ENCODE results near the gene NCKAP1.
"Not testable (repeated sequence)": the region's sequence is repeated elsewhere in the genome, so short reads cannot be mapped to it uniquely, and the experiment has no call there.

NCKAP1 gene

GRCh38 chr2:183037553-183038340 is 510 bp downstream of the NCKAP1 start:
- in situ Hi-C loops (cut with HindIII; ENCODE audit: low sequenced_read_pairs): no loop called here

DNA sequence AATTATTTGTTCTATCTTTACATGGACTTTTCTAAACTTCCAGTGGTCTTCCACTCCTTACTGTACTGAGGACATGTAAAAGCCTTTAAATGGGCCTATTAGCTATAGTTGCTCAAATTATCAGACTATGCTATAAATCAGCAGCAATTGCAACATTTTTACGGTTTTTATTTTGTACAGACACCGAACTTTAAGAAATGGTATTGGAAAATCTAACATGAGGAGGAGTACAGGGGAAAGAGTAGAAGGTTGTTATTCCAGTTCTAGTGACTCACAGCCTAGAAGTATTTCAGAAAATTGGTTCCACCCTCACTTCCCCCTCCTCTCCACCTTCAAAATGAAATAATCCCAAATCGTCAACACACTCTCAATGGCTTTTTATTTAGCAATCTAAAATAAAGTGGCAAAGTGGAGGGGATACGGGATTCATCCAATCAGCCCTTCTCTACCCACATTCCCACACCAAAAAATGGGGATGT is 1.1 kb downstream of the NCKAP1 start:
- in situ Hi-C loops (cut with HindIII; ENCODE audit: low sequenced_read_pairs): no loop called here

- in situ Hi-C loops (cut with HindIII; ENCODE audit: low sequenced_read_pairs): no loop called here
Observed at GRCh38 chr2:183035954-183036669, 2.1 kb downstream of the NCKAP1 start.

DNA sequence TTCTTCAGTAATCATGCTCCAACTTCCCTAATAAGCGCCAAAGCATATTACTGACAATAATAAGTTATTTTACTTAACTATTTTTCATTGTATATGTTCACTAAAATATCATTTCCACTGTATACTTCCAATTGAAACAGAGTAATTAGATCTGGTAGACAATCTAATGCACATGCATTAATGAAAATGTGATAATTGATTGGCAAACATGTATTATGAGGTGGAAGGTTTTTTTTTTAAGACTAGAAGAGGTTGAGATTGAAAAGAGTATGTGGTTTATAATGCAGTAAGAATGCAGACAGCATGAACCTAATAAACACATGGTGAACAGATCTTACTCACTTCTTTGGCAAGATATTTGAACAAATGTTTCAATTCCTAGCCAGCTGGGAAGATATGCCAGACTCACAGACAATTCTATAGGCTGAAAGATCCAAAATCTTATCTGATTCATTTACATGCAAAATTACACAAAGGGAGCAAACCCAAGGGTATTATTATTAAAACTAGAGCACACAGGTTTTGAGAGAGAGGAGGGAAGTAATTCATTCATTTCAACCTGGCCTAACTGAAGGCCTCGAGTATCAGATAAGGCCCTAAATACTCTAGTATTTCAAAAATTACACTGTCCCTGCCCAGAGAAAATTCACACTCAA is 2.8 kb downstream of the NCKAP1 start:
- in situ Hi-C loops (cut with HindIII; ENCODE audit: low sequenced_read_pairs): no loop called here

GRCh38 chr2:183034806-183035205 is 3.5 kb downstream of the NCKAP1 start:
- in situ Hi-C loops (cut with HindIII; ENCODE audit: low sequenced_read_pairs): no loop called here

DNA sequence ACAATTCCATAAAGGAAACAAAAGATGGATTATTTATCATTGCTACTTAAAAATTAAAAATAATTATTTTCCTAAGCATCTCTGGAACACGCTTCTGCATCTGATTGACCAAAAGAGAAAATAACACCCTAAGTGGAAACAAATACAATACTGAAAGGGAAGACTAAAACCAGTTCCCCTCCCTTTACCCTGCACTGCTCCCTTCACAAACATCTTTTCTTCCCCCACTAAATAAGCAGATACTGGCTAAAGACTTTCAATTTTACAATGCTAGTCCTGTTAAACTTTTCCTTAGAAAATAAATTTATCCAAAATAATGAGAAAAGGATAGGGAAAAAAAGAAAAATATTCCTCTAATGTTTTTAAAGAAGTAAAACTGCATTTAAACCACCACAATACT is 4.3 kb downstream of the NCKAP1 start:
- in situ Hi-C loops (cut with HindIII; ENCODE audit: low sequenced_read_pairs): no loop called here

DNA sequence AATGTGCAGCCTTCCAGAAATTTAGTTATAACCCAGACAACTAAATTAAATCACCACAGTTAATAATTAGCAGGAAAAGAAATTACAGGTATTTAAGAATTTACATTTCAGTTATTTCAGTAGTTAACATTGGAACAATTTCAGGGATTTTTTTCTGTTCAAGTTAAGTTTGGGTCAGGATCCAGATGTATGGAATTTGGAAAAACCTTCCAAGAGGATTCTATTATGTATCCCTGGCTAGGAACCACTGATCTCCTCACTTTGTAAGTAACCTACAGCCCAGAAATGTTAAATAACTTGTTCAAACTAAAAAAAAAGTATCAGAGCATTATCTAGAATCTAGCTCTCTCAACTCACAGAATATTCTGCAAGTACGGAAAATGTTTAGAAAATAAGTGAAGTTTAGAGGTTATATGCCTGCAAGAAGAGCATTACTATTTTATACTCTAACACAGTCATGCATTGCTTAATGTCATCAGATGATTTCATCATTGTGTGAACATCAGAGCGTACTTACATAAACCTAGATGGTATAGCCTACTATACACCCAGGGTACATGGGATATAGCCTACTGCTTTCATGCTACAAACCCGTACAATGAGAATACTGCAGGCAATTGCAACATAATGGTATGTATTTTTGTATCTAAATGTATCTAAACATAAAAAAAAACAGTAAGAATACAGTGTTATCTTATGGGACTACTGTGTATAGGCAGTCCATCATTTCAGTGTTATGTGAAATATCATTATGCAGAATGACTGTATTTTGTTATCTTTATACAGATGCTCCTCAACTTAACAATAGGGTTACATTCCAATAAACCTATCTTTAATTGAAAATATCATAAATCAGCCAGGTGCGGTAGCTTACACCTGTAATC is 6.1 kb downstream of the NCKAP1 start:
- in situ Hi-C loops (cut with HindIII; ENCODE audit: low sequenced_read_pairs): no loop called here

DNA sequence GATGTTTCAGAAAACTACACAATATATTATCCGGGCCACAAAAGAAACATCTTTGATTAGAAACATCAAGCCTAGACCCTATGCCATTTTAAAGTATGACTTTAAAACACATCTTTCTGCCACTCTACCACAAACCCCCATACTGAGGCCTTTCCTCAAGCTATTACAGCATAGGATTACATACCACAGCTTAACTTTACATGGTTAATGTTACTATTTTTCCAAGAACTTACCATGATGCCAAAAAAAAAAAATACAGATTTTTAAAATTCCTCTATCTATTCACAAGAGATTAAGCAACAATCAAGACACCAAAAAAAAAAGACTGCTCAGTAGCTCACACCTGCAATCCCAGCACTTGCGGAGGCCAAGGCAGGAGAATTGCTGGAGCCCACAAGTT is 9.0 kb downstream of the NCKAP1 start:
- in situ Hi-C loops (cut with HindIII; ENCODE audit: low sequenced_read_pairs): no loop called here

DNA sequence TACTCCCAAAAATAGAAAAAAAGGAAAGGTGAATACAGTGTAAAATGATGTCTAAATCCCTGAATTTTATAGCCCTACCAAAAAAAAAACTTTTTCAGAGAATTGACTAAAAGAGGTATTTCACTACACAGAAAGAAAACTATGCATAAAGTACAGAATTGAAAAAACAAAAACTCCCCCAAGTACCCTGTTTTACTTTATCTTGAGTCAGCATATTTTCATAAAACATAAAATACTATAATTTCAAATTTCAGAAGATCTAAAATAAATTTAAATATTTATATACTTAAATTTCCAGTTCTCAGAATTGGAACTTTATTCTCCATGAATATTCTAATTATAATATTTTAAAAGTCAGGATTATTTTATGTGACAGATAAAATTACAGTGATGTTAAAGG is 10.1 kb downstream of the NCKAP1 start:
- in situ Hi-C loops (cut with HindIII; ENCODE audit: low sequenced_read_pairs): no loop called here

DNA sequence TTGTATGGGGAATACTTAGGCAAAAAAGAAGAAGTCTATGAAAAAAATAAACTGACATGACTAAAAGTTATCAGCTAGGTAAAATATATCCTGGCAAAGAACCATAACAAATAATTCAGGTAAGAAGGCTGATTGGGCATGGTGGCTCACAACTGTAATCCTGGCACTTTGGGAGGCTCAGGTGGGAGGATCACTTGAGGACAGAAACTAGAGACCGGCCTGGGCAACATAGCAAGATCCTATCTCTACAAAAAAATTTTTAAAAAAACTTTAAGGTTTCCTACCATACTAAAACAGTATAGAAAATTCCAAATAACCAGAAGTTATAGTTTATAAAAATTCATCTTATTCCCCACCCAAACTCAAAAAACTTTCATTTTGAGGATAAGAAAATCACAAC is 10.8 kb downstream of the NCKAP1 start:
- in situ Hi-C loops (cut with HindIII; ENCODE audit: low sequenced_read_pairs): no loop called here

- in situ Hi-C loops (cut with HindIII; ENCODE audit: low sequenced_read_pairs): no loop called here
Observed at GRCh38 chr2:183026424-183026823, 11.8 kb downstream of the NCKAP1 start.

- in situ Hi-C loops (cut with HindIII; ENCODE audit: low sequenced_read_pairs): no loop called here
Observed at GRCh38 chr2:183025993-183026392, 12.3 kb downstream of the NCKAP1 start.

DNA sequence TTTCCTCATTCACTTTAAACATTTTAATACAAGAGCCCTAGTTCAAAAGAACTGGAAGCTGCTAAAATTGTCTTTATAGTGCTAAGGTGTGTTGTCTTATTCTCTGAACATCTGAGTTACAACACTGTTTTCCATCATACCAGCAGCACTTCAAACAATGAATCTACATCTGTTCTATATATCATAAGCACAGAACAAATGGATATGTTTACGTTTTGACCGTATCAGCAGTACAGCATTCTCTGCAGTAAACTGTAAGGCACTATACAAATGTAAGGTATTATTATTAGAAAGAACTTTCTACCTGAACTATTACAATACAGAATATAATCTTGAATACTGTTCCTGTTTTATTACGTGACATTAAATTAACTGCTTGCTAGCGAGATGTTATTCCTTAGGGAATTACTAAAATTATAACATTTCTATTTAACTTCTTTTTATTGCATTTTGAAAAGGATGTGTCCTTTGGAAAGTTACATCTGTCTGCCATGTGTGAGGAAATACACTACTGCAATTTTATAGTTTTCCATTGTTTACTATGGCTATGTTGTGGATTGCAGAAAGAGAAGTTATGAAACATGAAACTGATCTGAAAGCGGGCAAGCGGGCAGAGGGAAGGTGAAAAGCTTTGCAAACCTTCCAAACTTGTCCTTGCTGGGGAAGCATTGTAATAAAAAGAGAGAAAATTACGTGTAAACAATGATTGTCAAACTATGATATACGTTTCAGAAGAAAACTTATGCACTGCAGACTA is 13.7 kb downstream of the NCKAP1 start:
- in situ Hi-C loops (cut with HindIII; ENCODE audit: low sequenced_read_pairs): no loop called here

DNA sequence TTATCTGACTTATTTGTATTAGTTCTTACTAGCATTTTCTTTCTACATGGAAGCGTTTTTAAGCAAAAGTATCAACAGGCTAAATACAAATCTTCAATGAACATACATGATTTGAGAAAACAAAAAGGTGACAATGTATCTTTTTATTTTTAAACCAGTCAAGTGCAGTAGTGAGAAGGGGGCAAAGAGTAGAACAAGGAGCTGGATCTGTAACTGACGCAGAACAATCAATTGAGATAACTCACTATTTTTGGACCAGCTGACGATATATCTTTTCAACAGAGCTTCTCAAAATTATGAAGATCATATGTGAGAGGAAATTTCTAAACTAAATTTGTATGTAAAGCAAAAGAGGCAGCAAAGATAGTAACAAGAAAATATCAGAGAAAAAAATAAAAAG is 15.5 kb downstream of the NCKAP1 start:
- in situ Hi-C loops (cut with HindIII; ENCODE audit: low sequenced_read_pairs): no loop called here

DNA sequence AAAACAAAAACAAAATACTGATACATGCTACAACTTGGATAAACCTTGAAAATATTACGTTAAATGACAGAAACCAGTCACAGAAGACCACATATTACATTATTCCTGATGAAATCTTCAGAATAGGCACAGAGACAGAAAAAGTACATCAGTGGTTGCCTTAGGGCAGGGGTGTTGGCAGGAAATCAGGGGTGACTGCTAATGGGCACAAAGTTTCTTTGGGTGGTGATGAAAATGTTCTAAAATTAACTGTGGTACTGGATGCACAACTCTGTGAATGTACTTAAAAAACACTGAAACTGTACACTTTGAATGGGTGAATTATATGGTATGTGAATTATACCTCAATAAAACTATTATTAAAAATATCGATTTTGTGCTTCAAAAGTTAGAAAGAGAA is 16.6 kb downstream of the NCKAP1 start:
- in situ Hi-C loops (cut with HindIII; ENCODE audit: low sequenced_read_pairs): no loop called here

GRCh38 chr2:183019718-183020442 is 18.4 kb downstream of the NCKAP1 start:
- in situ Hi-C loops (cut with HindIII; ENCODE audit: low sequenced_read_pairs): no loop called here

DNA sequence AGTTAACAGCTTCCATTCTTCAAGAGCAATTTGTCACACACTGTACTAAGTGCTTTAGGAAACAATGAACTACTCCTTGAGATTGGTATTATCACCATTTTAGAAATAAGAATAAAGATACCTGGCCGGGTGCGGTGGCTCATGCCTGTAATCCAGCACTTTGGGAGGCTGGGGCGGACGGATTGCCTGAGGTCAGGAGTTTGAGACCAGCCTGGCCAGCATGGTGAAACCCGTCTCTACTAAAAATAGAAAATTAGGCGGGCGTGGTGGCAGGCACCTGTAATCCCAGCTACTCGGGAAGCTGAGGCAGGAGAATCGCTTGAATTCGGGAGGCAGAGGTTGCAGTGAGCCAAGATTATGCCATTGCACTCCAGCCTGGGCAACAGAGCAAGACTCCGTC is 20.4 kb downstream of the NCKAP1 start:
- in situ Hi-C loops (cut with HindIII; ENCODE audit: low sequenced_read_pairs): not testable (repeated sequence)

GRCh38 chr2:183014005-183014404 is 24.3 kb downstream of the NCKAP1 start:
- in situ Hi-C loops (cut with HindIII; ENCODE audit: low sequenced_read_pairs): no loop called here

- in situ Hi-C loops (cut with HindIII; ENCODE audit: low sequenced_read_pairs): no loop called here
Observed at GRCh38 chr2:183011743-183012142, 26.5 kb downstream of the NCKAP1 start.
